OCI-LY1 (cell line): Measurements from ENCODE around the gene RAB8B.
A peak's percentile ranks its signal among the peaks of the same experiment; 100 is the strongest.

ENCODE experiments used
- H2AFZ ChIP-seq: fragments of 200-600 bp; sonication (generic), shearing (Covaris generic); 2 replicates; pipeline ENCODE4 v1.6.0; 2014; ENCODE audit warnings: antibody characterized with exemption, mild to moderate bottlenecking, low read length
- H3F3A ChIP-seq: fragments of 200-600 bp; sonication (generic), shearing (Covaris generic); 2 replicates; pipeline ENCODE4 v1.6.0; 2014; ENCODE audit warnings: mild to moderate bottlenecking, antibody characterized with exemption, low read length, moderate library complexity; ENCODE audit not compliant: insufficient read depth
- H3K27ac ChIP-seq: fragments of 200-600 bp; sonication (generic); 2 replicates; pipeline ENCODE4 v1.5.1; 2014; ENCODE audit warnings: low read length, mixed run types, mild to moderate bottlenecking, low read depth; ENCODE audit not compliant: poor library complexity, severe bottlenecking
- H3K27me3 ChIP-seq: fragments of 200-600 bp; sonication (generic); 2 replicates; pipeline ENCODE4 v1.6.0; 2014; ENCODE audit warnings: antibody characterized with exemption, mild to moderate bottlenecking, low read length, moderate library complexity; ENCODE audit not compliant: insufficient read depth
- H3K36me3 ChIP-seq: fragments of 200-600 bp; sonication (generic); 2 replicates; pipeline ENCODE4 v1.6.1; 2014; ENCODE audit warnings: mild to moderate bottlenecking, antibody characterized with exemption, low read length, moderate library complexity, mixed read lengths; ENCODE audit not compliant: insufficient read depth
- H3K4me1 ChIP-seq: fragments of 200-600 bp; sonication (generic); 2 replicates; pipeline ENCODE4 v1.5.1; 2014; ENCODE audit warnings: mild to moderate bottlenecking, low read length, moderate library complexity; ENCODE audit not compliant: insufficient read depth, severe bottlenecking
- H3K4me2 ChIP-seq: fragments of 200-600 bp; sonication (generic), shearing (Covaris generic); 2 replicates; pipeline ENCODE4 v1.6.1; 2014; ENCODE audit warnings: low read length
- H3K4me3 ChIP-seq: fragments of 200-600 bp; sonication (generic); 2 replicates; pipeline ENCODE4 v1.5.1; 2014; ENCODE audit warnings: low read length, low read depth, mild to moderate bottlenecking, mixed read lengths; ENCODE audit not compliant: poor library complexity, severe bottlenecking
- H3K79me2 ChIP-seq: fragments of 200-600 bp; shearing (Covaris generic); 2 replicates; pipeline ENCODE4 v1.6.1; 2016; ENCODE audit warnings: mixed run types, low read length, mixed read lengths; ENCODE audit not compliant: insufficient read depth
- H3K9ac ChIP-seq: fragments of 200-600 bp; sonication (generic), shearing (Covaris generic); 2 replicates; pipeline ENCODE4 v1.6.1; 2014; ENCODE audit warnings: mild to moderate bottlenecking, low read length, mixed read lengths
- H3K9me2 ChIP-seq: fragments of 200-600 bp; sonication (generic), shearing (Covaris generic); 2 replicates; pipeline ENCODE4 v1.6.1; 2014; ENCODE audit warnings: low read depth, mild to moderate bottlenecking, low read length, mixed read lengths
- H3K9me3 ChIP-seq: fragments of 200-600 bp; shearing (Covaris generic); 2 replicates; pipeline ENCODE4 v1.6.1; 2014; ENCODE audit warnings: low read length, mixed read lengths
- H4K20me1 ChIP-seq: fragments of 200-600 bp; sonication (generic), shearing (Covaris generic); 2 replicates; pipeline ENCODE4 v1.6.0; 2016; ENCODE audit warnings: mild to moderate bottlenecking, low read length; ENCODE audit not compliant: insufficient read depth
- CTCF ChIP-seq: fragments of 200-600 bp; sonication (generic), shearing (Covaris generic); IDR thresholded peaks from 2 replicates; pipeline ENCODE4 v1.5.1; 2017; ENCODE audit warnings: mild to moderate bottlenecking, antibody characterized with exemption, low read length, moderate library complexity, mixed read lengths
- EZH2 ChIP-seq: fragments of 200-600 bp; sonication (generic), shearing (Covaris generic); IDR thresholded peaks from 2 replicates; pipeline ENCODE4 v1.8.0; 2017; ENCODE audit warnings: borderline replicate concordance, mixed run types, mild to moderate bottlenecking, antibody characterized with exemption, low read length, moderate library complexity, mixed read lengths

RAB8B gene

GRCh38 chr15:63276342-63277037 is 87.1 kb downstream of the RAB8B start:
- Histone ChIP-seq H3K9me2 (no peaks in the 10 kb centered on the region), H3K4me3 (peak overlapping the region; percentile 67), H3K4me2 (peak overlapping the region; percentile 79), H4K20me1 (no peaks in the 10 kb centered on the region), H3K4me1 (peaks cover 19% of the 10 kb centered on the region), H3F3A (0 out of 2 replicates have a peak, but pooled peaks cover 3% of the 10 kb centered on the region), H3K9me3 (no peaks in the 10 kb centered on the region), H3K27me3 (no peaks in the 10 kb centered on the region), H3K36me3 (peaks cover 17% of the 10 kb centered on the region; the same call in 1 of the 2 replicates), H3K9ac (peak overlapping the region; percentile 74), H3K79me2 (no peaks in the 10 kb centered on the region), H2AFZ (peak overlapping the region; percentile 39; the same call in 1 of the 2 replicates), H3K27ac (peak overlapping the region; percentile 21)
- TF ChIP-seq EZH2 (no peak), CTCF (no peak)

- TF ChIP-seq EZH2: no peak
- no peak for TF ChIP-seq CTCF
- peak within 1 kb of the TSS; percentile 56 for H3K27ac ChIP-seq
- H3K9ac ChIP-seq: peak within 1 kb of the TSS; percentile 97
- no peaks in the 10 kb centered on the region for H3K79me2 ChIP-seq
- peak within 1 kb of the TSS; percentile 99 for H3K4me3 ChIP-seq
- no peaks in the 10 kb centered on the region for H3K27me3 ChIP-seq
- H2AFZ ChIP-seq: peak within 1 kb of the TSS; percentile 92
- peaks cover 21% of the 10 kb centered on the region for H3K4me1 ChIP-seq
- no peaks in the 10 kb centered on the region for H3K9me3 ChIP-seq
- H3K36me3 ChIP-seq: peaks cover 17% of the 10 kb centered on the region; the same call in 1 of the 2 replicates
- H3K9me2 ChIP-seq: no peaks in the 10 kb centered on the region
- peak within 1 kb of the TSS; percentile 96 for H3K4me2 ChIP-seq
- H4K20me1 ChIP-seq: no peaks in the 10 kb centered on the region
- H3F3A ChIP-seq: 0 out of 2 replicates have a peak, but pooled peaks cover 3% of the 10 kb centered on the region
Observed at GRCh38 chr15:63277038-63277892, 87.9 kb downstream of the RAB8B start, which contains the start of gene APH1B. APH1B (plus strand) TSS chr15:63277605; CDS start chr15:63277624, 19 bp downstream.

- Histone ChIP-seq H3K27ac (peak overlapping the region; percentile 56), H3F3A (0 out of 2 replicates have a peak, but pooled peaks cover 3% of the 10 kb centered on the region), H3K4me1 (peaks cover 27% of the 10 kb centered on the region), H3K9ac (peak overlapping the region; percentile 97), H3K4me2 (peak overlapping the region; percentile 96), H4K20me1 (no peaks in the 10 kb centered on the region), H2AFZ (peak overlapping the region; percentile 92), H3K9me3 (no peaks in the 10 kb centered on the region), H3K79me2 (no peaks in the 10 kb centered on the region), H3K36me3 (peaks cover 17% of the 10 kb centered on the region; the same call in 1 of the 2 replicates), H3K9me2 (no peaks in the 10 kb centered on the region), H3K27me3 (no peaks in the 10 kb centered on the region), H3K4me3 (peak overlapping the region; percentile 99)
- TF ChIP-seq CTCF: no peak
- TF ChIP-seq EZH2: no peak
Observed at GRCh38 chr15:63277893-63278456, 88.6 kb downstream of the RAB8B start.
